GM18861 (cell line): Measurements from ENCODE around the gene TMEM44.
"Not testable (repeated sequence)": the region's sequence is repeated elsewhere in the genome, so short reads cannot be mapped to it uniquely, and the experiment has no call there.

Experiments used
- ATAC-seq: cut with Tn5 transposase; IDR thresholded peaks from one replicate; pipeline ENCODE4 v1.9.1; 2021; ENCODE audit not compliant: unreplicated experiment

Gene TMEM44

GRCh38 chr3:194556086-194557056, 76.8 kb downstream of the TMEM44 start:
- ATAC-seq = no peak

- no peak for ATAC-seq
Observed at GRCh38 chr3:194555175-194556062, 77.8 kb downstream of the TMEM44 start.

GRCh38 chr3:194554473-194555123, 78.6 kb downstream of the TMEM44 start:
- no peak for ATAC-seq

- no peak for ATAC-seq
Observed at GRCh38 chr3:194552327-194552949, 80.8 kb downstream of the TMEM44 start.

GRCh38 chr3:194549853-194550252, 83.4 kb downstream of the TMEM44 start:
- ATAC-seq = no peak

GRCh38 chr3:194548346-194549321, 84.6 kb downstream of the TMEM44 start:
- no peak for ATAC-seq

GRCh38 chr3:194547042-194547441, 86.2 kb downstream of the TMEM44 start:
- ATAC-seq = no peak

GRCh38 chr3:194545538-194545937, 87.7 kb downstream of the TMEM44 start:
- not testable (repeated sequence) for ATAC-seq

- ATAC-seq = no peak
Observed at GRCh38 chr3:194543550-194543949, 89.7 kb downstream of the TMEM44 start.

- no peak for ATAC-seq
Observed at GRCh38 chr3:194541483-194541882, 91.7 kb downstream of the TMEM44 start.

GRCh38 chr3:194540274-194540905, 92.8 kb downstream of the TMEM44 start:
- ATAC-seq = no peak

GRCh38 chr3:194539498-194539897, 93.7 kb downstream of the TMEM44 start:
- no peak for ATAC-seq

GRCh38 chr3:194537732-194538247, 95.4 kb downstream of the TMEM44 start:
- ATAC-seq = no peak
